CD4-positive, alpha-beta T cell treated with Interleukin-21 for 1 hour (primary cell): ENCODE results near the gene VAV2.

ENCODE experiments used
- DNase-seq: peaks from one replicate; pipeline ENCODE4 v3.0.0-alpha.2; 2020

VAV2 gene

DNA sequence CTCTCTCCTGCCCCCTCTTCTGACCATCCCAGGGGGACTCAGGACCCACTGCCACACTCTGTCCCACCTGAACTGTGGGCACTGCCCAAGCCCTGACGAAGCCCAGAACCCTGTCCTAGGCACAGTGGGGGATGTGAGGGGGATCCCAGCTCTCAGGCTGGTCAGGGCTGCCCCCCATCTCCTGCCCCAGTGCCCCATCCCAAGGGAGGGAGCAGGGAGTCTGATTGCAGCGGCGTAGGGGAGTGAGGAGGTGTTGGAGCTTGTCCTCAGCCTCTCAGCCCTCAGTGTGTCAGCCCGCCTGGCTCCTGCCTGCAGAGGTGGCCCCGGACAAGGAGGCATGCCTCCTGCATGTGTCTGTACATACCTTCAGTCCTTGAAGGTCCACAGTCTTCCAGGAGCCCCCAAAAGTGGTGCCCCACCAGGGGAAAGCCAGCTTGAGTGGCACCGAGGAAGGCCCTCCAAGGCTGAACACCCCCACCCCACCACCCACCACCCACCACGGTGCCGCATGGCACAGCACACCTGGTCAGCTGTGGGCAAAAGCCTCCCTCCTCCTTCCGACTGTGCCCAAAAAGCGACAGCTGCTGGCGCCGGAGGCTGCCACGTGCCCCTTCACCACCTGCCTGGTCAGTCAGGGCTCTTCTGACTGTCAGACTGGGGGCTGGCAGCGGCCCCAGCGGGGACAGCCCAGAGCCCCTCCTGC, 254.9 kb downstream of the VAV2 start:
- no peak for DNase-seq

GRCh38 chr9:133735931-133736330, 256.2 kb downstream of the VAV2 start:
- no peak for DNase-seq

- DNase-seq: no peak
Measured at GRCh38 chr9:133735415-133735775, 256.7 kb downstream of the VAV2 start.

DNA sequence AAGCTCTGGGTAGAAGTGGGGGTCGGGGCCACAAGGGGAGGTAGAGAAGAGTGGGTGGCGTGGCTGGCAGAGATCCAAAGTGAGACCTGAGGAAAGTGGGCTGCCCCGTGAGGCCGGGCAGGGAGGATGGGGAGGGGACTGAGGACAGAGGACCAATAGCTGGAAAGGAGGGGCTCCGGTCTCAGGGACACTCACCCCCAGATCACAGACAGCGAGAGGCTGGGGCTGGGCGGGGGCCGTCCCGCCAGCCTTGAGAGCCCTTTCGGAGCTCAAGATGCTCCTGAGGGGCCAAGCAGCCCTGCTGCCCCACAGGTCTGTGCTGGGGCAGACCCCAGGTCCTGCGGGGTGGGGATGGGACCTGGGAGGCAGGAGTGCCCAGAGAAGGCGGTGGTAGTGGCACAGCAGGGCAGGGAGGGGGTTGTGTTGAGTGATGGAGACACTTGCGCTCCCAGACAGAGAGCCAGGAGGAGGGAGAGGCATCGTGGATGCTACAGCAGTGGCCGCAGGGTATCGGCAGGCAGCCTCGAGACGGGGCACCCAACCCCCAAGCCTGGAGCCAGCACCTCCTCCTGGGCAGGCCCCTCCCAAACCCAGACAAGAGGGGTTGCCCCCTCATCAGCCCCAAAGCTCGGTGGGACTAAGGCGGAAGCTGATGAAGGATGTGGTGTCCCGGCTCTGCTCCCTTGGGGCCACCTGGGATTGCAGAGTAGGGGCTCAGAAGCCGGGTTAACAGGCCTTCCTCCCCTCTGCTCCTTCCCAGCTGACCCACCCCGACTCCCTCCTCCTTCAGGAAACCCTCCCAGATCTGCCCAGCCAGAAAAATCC, 257.3 kb downstream of the VAV2 start:
- no peak for DNase-seq

- no peak for DNase-seq
Measured at GRCh38 chr9:133733796-133734533, 258.2 kb downstream of the VAV2 start.

- DNase-seq: no peak
Measured at GRCh38 chr9:133733421-133733795, 258.7 kb downstream of the VAV2 start.

DNA sequence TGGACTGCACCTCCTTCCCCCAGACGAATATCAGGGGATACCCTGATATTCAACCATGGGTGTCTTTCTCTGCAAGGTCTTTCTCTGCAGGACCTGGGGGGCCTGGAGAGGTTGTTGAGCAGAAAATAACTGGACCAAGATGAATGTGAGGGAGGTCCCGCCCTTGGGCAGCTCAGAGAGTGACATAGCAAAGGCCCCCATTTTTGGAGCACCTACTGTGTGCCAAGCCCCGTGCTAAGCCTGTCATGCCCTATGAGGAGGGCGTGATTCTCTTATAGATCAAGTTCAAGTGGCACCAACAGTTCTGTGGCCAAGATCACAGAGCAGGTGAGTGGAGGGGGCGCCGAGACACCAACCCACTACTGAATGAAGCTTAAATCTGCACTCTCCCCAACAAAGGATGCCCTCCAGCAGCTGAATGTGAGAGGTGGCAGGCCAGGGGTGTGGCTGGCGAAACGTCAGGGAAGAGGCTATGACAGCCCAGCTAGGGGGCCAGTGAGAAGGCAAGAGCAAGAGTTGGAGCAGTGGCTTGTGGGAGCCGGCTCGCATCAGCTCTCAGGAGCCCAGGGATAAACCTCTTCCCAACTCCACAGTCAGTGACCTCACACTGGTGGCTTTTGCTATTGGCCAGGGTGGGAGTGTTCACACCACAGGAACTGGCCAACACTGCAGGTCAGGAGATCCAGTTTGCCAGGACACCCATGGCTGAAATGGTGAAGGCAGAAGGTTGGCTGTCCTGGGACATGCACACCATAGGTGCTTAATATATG, 259.3 kb downstream of the VAV2 start:
- no peak for DNase-seq

DNA sequence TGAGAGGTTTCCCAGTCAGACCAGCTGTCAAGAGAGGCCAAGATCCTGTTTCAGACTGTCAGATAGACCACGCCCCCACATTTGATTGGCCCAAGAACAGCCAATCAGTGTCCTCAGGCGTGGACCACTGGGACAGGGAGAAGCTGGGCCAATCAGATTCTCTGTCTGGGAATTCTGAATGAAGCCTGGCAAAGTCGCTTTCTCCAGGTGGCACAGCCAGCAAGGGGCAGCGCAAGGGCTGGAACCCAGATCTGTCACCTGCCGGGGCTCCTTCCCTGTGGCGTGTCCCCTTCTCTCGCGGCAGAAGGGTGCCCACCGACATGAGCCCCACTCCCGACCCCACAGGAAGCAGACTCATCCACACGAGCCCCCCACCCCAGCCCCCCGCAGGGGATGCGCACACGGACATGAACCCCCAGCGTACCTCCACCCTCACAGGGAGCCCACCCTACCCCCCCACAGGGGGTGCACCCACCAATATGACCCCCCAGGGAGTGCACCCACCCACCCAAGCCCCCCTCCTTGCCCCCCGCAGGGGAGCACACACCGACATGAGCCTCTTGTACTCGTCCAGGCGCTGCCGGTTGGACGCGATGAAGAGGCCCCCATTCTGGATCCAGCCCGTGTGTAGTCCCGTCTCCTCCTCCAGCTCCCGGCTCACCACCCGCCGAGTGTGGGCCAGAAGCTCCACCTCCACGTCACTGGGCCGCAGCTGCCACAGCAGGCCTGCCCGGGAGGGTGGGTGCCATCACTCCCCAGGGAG, 260.1 kb downstream of the VAV2 start:
- no peak for DNase-seq

- DNase-seq: no peak
Measured at GRCh38 chr9:133730994-133731715, 261.0 kb downstream of the VAV2 start.

DNA sequence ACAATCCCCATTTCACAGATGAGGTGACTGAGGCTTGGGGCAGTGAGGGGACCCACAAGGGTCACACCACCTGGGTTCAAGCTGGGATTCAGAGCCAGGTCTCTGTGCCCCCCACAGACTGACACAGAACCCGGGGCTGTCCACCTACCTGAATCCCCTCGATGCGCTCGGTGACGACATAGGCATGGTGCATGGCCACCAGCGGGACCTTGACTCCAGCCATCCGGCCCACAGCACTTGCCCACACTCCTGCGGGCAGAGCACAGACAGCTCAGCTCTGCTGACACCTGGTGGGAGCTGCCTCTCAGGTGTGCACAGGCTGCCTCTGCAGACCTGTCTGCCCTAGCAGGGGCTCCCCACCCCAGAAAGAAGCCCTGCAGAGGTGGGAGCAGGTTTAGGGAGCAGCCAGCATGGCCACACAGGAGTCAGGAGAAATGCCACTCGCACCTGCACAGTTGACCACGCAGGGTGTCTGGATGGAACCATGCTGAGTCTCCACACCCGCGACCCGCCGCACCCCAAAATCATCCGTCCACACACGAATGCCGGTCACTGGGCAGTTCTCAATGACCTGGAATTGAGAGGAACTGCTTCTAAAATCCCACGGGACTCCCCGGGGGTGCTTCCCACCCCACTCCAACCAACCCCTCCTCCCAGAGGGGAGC, 262.4 kb downstream of the VAV2 start:
- no peak for DNase-seq

GRCh38 chr9:133728856-133729616, 263.1 kb downstream of the VAV2 start:
- no peak for DNase-seq

GRCh38 chr9:133727876-133728441, 264.2 kb downstream of the VAV2 start:
- no peak for DNase-seq

- DNase-seq: no peak
Measured at GRCh38 chr9:133727277-133727875, 264.7 kb downstream of the VAV2 start.

DNA sequence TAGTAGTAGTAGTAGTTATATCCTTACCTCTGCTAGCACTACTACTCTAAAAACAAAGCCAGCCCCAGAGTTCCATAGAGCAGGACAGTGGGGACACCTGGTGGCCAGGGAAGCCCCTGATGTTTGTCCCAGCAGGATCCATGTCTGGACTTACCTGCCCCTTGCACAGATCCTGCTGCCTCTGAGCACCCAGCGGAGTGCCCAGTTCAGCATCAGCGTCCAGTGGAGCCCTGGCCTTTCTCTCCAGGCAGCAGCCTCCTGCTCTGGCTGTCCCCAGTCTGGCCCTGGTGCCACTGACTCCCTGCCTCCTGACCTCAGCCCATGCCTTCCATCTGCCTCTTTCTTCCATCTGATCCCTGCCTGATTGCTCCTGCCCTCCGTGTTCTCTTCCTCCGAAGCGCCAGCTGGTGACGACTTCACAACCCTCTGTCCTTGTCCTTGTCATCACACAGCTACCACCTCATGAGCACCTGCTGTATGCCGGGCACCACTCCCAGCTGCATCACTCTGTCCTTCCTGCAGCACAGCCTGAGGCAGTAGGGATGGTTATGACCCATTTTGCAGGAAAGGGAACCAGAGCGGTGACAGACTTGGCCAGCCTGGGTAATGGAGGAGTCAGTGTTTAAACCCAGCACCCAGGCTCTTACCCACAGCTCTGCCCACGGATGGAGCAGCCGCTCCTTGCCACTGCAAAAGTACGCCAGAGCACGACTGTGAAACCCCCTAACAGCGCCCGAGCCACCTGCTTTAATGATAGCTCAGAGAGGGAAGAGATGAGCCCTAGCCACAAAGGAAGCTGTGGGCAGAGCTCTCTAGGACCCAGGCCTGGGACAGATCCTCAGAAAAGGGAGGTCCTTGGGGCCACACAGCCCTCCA, 265.5 kb downstream of the VAV2 start:
- peak; percentile 66 for DNase-seq

GRCh38 chr9:133725886-133726285, 266.2 kb downstream of the VAV2 start:
- DNase-seq: no peak

GRCh38 chr9:133718563-133719315, 273.4 kb downstream of the VAV2 start:
- no peak for DNase-seq
